ENCODE measurements around the gene C1orf174.
A peak's percentile ranks its signal among the peaks of the same experiment; 100 is the strongest.

C1orf174 gene

DNA sequence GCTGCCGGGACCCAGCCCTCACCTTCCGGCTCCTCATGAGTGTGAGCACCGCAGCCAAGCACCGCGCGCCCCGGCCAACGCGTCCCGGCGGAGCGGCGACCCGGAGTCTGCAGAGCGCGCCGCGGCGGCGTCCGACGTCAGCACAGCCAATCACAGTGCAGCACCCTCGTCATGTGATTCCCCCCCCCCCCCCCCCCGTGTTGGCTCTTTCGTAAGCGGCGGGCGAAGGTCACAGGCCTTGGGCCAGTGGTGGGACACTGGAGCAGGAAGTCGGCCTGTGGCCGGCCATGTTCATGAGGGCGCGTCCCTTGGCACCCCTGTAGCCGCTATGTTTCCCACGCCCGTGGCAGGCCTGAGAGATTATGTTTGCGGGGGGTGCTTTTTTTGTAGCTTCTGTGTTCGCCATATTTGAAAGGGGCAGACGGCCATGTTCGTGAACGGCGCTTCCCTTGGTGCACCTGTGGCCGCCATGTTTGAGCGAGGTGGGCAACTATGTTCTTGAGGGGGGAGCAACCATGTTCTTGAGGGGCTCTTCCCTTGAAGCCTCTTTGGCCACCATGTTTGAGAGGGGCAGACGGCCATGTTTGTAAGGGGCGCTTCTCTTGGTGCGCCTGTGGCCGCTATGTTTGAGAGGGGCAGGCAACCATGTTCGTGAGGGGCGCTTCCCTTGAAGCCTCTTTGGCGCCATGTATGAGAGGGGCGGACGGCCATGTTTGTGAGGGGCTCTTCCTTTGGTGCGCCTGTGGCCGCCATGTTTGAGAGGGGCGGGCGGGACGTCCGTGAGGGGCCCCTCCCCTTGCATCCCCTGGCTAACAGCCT, at the start of gene C1orf174:
Gene C1orf174, minus strand, starts transcription at position 123 of the 819 bp plus-strand sequence. Its CDS starts 86 bp downstream, at position 37.
- Histone ChIP-seq H3K27ac (ENCODE audit: low read depth, low read length) (peak within 1 kb of the TSS; percentile 95), H3K4me2 (ENCODE audit: low read depth, low read length, poor library complexity, severe bottlenecking) (peak within 1 kb of the TSS; percentile 80), H3K9me2 (replicated peaks; ENCODE audit: insufficient read depth, low read length) (no peaks in the 10 kb centered on the region), H3F3A (ENCODE audit: insufficient read depth) (peaks cover 19% of the 10 kb centered on the region; the same call in 1 of the 2 replicates), H3K36me3 (ENCODE audit: low read length) (no peaks in the 10 kb centered on the region), H3K9me3 (ENCODE audit: insufficient read depth, low read length) (no peaks in the 10 kb centered on the region), H3K9ac (ENCODE audit: low read length) (peak within 1 kb of the TSS; percentile 90), H4K20me1 (ENCODE audit: low read depth, low read length) (no peaks in the 10 kb centered on the region), H3K27me3 (ENCODE audit: low read length) (no peaks in the 10 kb centered on the region), H2AFZ (ENCODE audit: low read depth, low read length, severe bottlenecking) (peak within 1 kb of the TSS; percentile 54), H3K4me3 (ENCODE audit: insufficient read depth, low read length, poor library complexity, severe bottlenecking) (peak within 1 kb of the TSS; percentile 80), H3K79me2 (ENCODE audit: insufficient read depth, low read length) (peaks cover 43% of the 10 kb centered on the region)
- TF ChIP-seq, protein P1, sequence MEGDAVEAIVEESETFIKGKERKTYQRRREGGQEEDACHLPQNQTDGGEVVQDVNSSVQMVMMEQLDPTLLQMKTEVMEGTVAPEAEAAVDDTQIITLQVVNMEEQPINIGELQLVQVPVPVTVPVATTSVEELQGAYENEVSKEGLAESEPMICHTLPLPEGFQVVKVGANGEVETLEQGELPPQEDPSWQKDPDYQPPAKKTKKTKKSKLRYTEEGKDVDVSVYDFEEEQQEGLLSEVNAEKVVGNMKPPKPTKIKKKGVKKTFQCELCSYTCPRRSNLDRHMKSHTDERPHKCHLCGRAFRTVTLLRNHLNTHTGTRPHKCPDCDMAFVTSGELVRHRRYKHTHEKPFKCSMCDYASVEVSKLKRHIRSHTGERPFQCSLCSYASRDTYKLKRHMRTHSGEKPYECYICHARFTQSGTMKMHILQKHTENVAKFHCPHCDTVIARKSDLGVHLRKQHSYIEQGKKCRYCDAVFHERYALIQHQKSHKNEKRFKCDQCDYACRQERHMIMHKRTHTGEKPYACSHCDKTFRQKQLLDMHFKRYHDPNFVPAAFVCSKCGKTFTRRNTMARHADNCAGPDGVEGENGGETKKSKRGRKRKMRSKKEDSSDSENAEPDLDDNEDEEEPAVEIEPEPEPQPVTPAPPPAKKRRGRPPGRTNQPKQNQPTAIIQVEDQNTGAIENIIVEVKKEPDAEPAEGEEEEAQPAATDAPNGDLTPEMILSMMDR (IDR thresholded peaks at IDR 0.05; ENCODE audit: insufficient read depth, low read length, poor library complexity, severe bottlenecking): no peak
- TF ChIP-seq EZH2phosphoT487 (conservative IDR thresholded peaks at IDR 0.05; ENCODE audit: low read length): no peak

DNA sequence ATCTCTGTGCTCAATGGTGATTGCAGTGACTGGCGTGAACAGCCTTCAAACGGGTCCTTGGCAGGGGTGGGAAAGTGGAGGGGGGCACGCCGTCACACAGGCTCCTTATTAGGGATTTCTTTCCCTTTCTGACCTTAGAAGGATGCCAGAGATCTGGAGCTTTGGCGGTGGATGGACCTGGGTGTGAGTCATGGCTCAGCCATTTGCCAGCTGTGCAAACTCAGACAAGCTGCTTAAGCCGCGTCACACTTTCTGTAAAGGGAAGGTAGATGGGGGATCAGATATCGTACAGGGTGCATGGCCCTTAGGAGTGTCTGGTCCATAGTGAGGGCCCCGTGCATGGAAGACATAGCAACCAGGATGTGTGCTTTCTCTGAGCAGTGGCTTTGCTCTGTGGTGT, 48.3 kb upstream of the C1orf174 start:
- Histone ChIP-seq H2AFZ (ENCODE audit: low read depth, low read length, severe bottlenecking) (no peak overlapping the region), H3K4me3 (ENCODE audit: insufficient read depth, low read length, poor library complexity, severe bottlenecking) (no peak overlapping the region), H3K4me2 (ENCODE audit: low read depth, low read length, poor library complexity, severe bottlenecking) (no peak overlapping the region), H3K27me3 (ENCODE audit: low read length) (no peaks in the 10 kb centered on the region), H4K20me1 (ENCODE audit: low read depth, low read length) (no peaks in the 10 kb centered on the region), H3K9me3 (ENCODE audit: insufficient read depth, low read length) (no peaks in the 10 kb centered on the region), H3K27ac (ENCODE audit: low read depth, low read length) (no peak overlapping the region), H3K79me2 (ENCODE audit: insufficient read depth, low read length) (no peaks in the 10 kb centered on the region), H3F3A (ENCODE audit: insufficient read depth) (no peaks in the 10 kb centered on the region), H3K9me2 (replicated peaks; ENCODE audit: insufficient read depth, low read length) (no peaks in the 10 kb centered on the region), H3K36me3 (ENCODE audit: low read length) (no peaks in the 10 kb centered on the region), H3K9ac (ENCODE audit: low read length) (no peak overlapping the region)
- TF ChIP-seq, protein P1 (IDR thresholded peaks at IDR 0.05; ENCODE audit: insufficient read depth, low read length, poor library complexity, severe bottlenecking): no peak
- no peak for TF ChIP-seq EZH2phosphoT487 (conservative IDR thresholded peaks at IDR 0.05; ENCODE audit: low read length)

DNA sequence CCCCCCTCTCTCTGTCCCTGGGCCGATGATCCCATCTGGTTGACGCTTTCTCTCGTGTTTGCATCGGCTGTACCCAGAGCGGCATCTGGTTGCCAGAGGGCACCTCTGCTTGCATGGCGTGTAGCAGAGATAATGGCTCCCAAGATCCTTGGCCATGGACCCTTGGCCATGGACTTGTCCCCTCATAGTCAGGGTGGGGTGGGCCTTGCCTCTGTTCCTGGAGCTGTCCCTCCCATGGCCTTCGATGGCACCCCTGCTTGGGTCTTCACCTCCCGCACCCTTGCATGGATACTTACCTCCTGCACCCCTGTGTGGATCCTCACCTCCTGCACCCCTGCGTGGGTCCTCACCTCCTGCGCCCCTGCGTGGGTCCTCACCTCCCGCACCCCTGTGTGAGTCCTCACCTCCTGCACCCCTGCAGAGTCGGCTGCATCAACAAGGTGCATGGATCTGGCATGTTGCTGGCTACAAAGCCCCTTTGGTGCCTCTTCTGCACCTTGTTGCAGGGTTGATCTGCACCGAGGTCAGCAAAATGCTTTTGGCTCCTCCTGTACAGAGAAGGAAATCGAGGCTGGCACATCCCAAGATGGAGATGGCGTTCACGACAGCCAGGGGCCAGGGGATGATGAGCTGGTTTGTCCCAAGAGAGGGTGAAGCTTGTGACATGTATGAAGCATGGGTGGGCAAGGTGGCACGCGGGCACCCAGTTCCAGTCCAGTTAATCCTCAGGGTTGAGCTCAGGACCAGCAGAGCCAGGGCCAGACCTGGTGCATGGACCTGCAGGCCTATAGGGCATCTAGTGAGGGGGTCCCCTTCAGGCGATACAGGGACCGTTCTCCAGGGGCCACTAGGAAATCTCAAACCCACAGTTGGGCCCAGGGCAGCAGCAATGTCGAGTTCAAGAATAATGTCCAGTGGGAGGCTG, 46.1 kb upstream of the C1orf174 start:
- no peaks in the 10 kb centered on the region for H3K9me2 ChIP-seq (replicated peaks; ENCODE audit: insufficient read depth, low read length)
- no peaks in the 10 kb centered on the region for H3K79me2 ChIP-seq (ENCODE audit: insufficient read depth, low read length)
- H3F3A ChIP-seq (ENCODE audit: insufficient read depth): no peaks in the 10 kb centered on the region
- no peak for TF ChIP-seq EZH2phosphoT487 (conservative IDR thresholded peaks at IDR 0.05; ENCODE audit: low read length)
- TF ChIP-seq, protein P1 (IDR thresholded peaks at IDR 0.05; ENCODE audit: insufficient read depth, low read length, poor library complexity, severe bottlenecking): no peak
- no peak overlapping the region for H3K4me3 ChIP-seq (ENCODE audit: insufficient read depth, low read length, poor library complexity, severe bottlenecking)
- H3K27me3 ChIP-seq (ENCODE audit: low read length): no peaks in the 10 kb centered on the region
- no peak overlapping the region for H3K4me2 ChIP-seq (ENCODE audit: low read depth, low read length, poor library complexity, severe bottlenecking)
- H3K9ac ChIP-seq (ENCODE audit: low read length): no peak overlapping the region
- no peaks in the 10 kb centered on the region for H4K20me1 ChIP-seq (ENCODE audit: low read depth, low read length)
- no peaks in the 10 kb centered on the region for H3K9me3 ChIP-seq (ENCODE audit: insufficient read depth, low read length)
- H3K36me3 ChIP-seq (ENCODE audit: low read length): no peaks in the 10 kb centered on the region
- H2AFZ ChIP-seq (ENCODE audit: low read depth, low read length, severe bottlenecking): no peak overlapping the region
- H3K27ac ChIP-seq (ENCODE audit: low read depth, low read length): no peak overlapping the region
